Upper lobe of right lung (tissue), 1 donor: ENCODE measurements around the gene ZNF462. TPM values are rescaled to one million over a fixed set of nuclear protein-coding genes. Genes with fewer than 3 reads are reported as not detected.

ENCODE experiments used
- ATAC-seq: fragments of 200-7000 bp; cut with Tn5 transposase; one replicate; pipeline ENCODE4 v1.9.1; 2020; ENCODE audit warnings: mild to moderate bottlenecking, moderate library complexity
- DNase-seq: peaks from one replicate; pipeline ENCODE4 v3.0.0-alpha.2; 2020
- H3K27ac ChIP-seq: fragments of 200-600 bp; one replicate; pipeline ENCODE4 v1.8.0; 2022
- H3K27me3 ChIP-seq: fragments of 200-600 bp; one replicate; pipeline ENCODE4 v1.8.0; 2022; ENCODE audit warnings: mild to moderate bottlenecking
- H3K36me3 ChIP-seq: fragments of 200-600 bp; one replicate; pipeline ENCODE4 v1.8.0; 2022
- H3K4me1 ChIP-seq: fragments of 200-600 bp; one replicate; pipeline ENCODE4 v1.8.0; 2022
- H3K4me3 ChIP-seq: fragments of 200-600 bp; one replicate; pipeline ENCODE4 v1.8.0; 2022; ENCODE audit warnings: mild to moderate bottlenecking
- H3K9me3 ChIP-seq: fragments of 200-600 bp; one replicate; pipeline ENCODE4 v1.8.0; 2022
- intact Hi-C: fragments of 100-400 bp; cut with DNase I; formaldehyde crosslinking; loops from one replicate; pipeline ENCODE4 v1.11.0; 2022
- total RNA-seq: library from RNA; stranded (reverse); fragmentation: NEBNext Ultra II Directional; extraction: Animal tissue kit (Norgen Biotek cat#: 25700); gene quantifications from one replicate; pipeline ENCODE4 v1.2.1, GENCODE V29; 2021
- TF ChIP-seq, protein P1 (sequence below): fragments of 200-600 bp; IDR thresholded peaks from one replicate; pipeline ENCODE4 v1.8.0; 2022; ENCODE audit warnings: antibody characterized with exemption
- donor health status: DM: no; HTN: yes; CAD: no; lungs with severe emphysema.

ZNF462 gene
- total RNA-seq, 1 donor from 2014 or later = 25.4 TPM

DNA sequence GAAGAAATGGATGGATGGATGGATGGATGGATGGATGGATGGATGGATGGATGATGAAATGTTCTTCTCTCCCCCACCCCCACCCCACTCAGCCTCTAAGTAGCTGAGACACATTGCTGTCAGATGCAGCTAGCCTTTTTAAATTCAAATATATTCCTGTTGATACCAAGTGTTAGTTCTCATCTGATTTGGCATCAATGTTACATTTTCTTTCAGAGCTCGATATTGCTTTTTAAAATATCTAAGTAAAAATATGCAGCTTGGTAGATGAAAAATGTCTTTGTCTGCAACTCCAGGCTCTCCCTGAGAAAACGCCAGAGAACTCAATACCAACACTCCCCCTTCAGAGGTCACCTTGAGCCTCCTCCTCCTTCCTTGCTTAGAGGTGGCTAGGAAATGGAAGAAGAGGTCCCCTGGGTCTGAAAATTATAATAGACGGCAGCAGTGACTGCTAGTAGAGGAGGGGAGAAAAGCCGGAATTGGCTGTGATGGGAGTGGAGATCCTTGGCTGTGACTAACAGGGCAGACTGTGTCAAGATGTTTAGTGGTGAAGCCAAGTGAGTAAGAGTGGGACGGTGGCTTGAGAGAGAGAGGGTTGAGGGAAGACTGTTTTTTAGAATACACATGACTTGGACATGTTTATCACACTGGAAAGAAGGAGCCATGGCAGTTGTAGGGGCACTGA lies 156.0 kb downstream of the ZNF462 start:
- ATAC-seq (no peak), DNase-seq (no peak)
- Histone ChIP-seq H3K27me3 (no peaks in the 10 kb centered on the region), H3K36me3 (no peaks in the 10 kb centered on the region), H3K9me3 (no peaks in the 10 kb centered on the region), H3K27ac (no peak overlapping the region), H3K4me3 (no peak overlapping the region), H3K4me1 (no peaks in the 10 kb centered on the region)
- TF ChIP-seq, protein P1, sequence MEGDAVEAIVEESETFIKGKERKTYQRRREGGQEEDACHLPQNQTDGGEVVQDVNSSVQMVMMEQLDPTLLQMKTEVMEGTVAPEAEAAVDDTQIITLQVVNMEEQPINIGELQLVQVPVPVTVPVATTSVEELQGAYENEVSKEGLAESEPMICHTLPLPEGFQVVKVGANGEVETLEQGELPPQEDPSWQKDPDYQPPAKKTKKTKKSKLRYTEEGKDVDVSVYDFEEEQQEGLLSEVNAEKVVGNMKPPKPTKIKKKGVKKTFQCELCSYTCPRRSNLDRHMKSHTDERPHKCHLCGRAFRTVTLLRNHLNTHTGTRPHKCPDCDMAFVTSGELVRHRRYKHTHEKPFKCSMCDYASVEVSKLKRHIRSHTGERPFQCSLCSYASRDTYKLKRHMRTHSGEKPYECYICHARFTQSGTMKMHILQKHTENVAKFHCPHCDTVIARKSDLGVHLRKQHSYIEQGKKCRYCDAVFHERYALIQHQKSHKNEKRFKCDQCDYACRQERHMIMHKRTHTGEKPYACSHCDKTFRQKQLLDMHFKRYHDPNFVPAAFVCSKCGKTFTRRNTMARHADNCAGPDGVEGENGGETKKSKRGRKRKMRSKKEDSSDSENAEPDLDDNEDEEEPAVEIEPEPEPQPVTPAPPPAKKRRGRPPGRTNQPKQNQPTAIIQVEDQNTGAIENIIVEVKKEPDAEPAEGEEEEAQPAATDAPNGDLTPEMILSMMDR = no peak
- intact Hi-C loops = no loop called here

DNA sequence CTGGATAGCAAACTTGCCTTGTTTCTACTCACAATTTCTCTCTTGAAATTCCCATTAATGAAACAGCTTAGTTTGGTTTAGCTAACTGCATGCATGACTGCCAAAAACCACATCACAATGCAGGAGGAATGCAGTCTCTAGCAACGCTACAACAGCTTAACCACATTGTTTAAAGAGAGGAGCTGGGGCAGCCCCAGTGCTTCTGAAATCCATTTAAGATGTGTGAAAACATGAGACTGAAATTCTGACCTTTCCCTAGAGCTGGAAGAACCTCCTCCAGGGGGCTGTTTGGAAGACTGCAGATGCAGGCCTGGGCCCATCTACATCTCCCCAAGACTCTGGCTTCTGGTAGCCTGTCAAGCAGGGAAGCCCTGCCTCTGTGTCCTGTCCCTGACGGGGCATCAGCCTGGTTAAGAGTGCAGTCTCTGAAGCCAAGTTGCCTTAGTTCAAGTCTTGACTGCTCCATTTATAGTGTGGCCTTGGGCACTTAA lies 157.1 kb downstream of the ZNF462 start:
- H3K4me3 ChIP-seq = no peak overlapping the region
- H3K9me3 ChIP-seq = no peaks in the 10 kb centered on the region
- no peaks in the 10 kb centered on the region for H3K36me3 ChIP-seq
- TF ChIP-seq, protein P1 = no peak
- no peaks in the 10 kb centered on the region for H3K27me3 ChIP-seq
- intact Hi-C loops = no loop called here
- no peak overlapping the region for H3K27ac ChIP-seq
- DNase-seq (no peak), ATAC-seq (no peak)
- no peaks in the 10 kb centered on the region for H3K4me1 ChIP-seq

DNA sequence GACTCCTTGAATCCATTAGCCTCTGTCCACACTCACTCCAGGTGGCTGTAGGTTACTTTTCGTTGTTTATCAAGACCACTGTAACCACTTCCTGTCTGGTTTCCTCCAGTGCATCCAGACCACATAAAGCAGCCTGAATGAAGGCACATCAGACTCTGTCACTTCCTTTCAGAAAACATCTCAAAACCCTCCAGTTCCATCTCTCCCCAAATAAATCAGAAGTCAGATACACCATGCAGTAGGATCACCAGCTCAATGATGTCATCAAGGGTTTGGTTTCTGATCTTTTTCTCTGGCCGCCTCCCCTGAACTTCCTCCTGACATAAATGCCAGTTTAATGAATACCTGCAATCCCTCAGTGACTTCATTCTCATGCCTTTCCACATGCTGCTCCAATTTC lies 161.2 kb downstream of the ZNF462 start:
- Histone ChIP-seq H3K27me3 (no peaks in the 10 kb centered on the region), H3K4me3 (no peak overlapping the region), H3K27ac (no peak overlapping the region), H3K36me3 (no peaks in the 10 kb centered on the region), H3K4me1 (no peaks in the 10 kb centered on the region), H3K9me3 (no peaks in the 10 kb centered on the region)
- intact Hi-C loops = no loop called here
- TF ChIP-seq, protein P1 = no peak
- DNase-seq (no peak), ATAC-seq (no peak)

DNA sequence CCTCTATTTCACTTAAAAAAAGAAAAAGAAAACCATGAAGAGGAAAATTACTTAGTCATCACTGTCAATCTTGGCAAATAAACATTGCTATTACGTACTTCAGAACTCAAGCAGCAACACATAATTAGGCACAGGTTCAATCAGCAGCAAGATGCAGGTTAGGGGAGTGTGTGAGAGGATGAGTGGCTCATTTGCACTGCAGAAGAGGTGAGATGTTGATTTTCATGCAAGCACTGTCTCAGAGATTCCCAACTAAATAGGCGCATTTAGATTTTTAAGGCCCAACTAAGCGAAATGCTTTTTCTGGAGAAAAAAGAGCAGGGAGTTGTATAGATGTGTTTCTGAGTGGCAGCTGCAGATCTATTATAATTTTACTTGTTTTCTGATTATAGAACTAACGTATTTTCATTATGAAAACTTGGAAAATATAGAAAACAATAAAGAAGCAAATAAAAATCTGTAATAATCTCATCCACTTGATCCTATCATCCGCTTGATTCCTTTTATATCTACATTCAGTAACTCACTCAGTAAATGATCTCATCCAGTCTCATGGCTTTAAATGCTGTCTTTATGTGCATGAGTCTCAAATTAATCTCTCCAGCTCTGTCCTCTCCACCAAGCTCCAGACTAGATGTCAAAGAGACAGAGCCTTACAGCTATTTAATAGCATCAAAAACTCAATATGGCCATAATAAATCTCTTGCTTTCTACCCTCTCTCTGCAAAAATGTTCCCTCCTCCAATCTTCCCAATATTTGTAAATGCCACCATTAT lies 162.5 kb downstream of the ZNF462 start:
- no peak overlapping the region for H3K27ac ChIP-seq
- no peak for ATAC-seq

DNA sequence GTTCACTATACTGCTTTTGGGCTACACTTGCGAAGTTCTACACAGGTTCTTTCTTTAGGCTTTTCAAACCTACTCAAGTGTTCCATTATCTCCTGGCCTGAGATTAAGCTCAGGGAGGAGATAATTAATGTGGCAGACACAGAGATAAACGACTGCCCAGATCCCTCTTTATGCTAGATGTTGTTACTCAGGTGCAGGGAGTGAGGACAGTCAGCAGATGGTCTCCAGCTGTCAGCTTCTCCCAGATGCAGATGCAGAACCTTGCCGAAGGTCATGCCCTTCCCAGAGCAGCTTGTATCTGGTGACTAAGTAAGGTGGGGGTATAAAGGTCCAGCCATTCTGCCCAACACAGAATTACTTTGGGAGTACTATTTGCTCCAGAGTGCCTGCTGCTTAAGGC lies 166.2 kb downstream of the ZNF462 start:
- intact Hi-C loops = no loop called here
- H3K4me3 ChIP-seq = no peak overlapping the region
- ATAC-seq = no peak

More for the DNA sequence above, 162.5 kb downstream of the ZNF462 start:
- H3K27me3 ChIP-seq = no peaks in the 10 kb centered on the region
- intact Hi-C loops = no loop called here
- H3K36me3 ChIP-seq = no peaks in the 10 kb centered on the region
- no peak overlapping the region for H3K4me3 ChIP-seq
- TF ChIP-seq, protein P1 = no peak
- H3K4me1 ChIP-seq = no peaks in the 10 kb centered on the region
- no peaks in the 10 kb centered on the region for H3K9me3 ChIP-seq
- DNase-seq = no peak

More for the DNA sequence above, 166.2 kb downstream of the ZNF462 start:
- Histone ChIP-seq H3K27me3 (no peaks in the 10 kb centered on the region), H3K36me3 (no peaks in the 10 kb centered on the region), H3K27ac (no peak overlapping the region), H3K4me1 (no peaks in the 10 kb centered on the region), H3K9me3 (no peaks in the 10 kb centered on the region)
- TF ChIP-seq, protein P1 = no peak
- DNase-seq = no peak
